HG03095 (cell line): Measurements from ENCODE around the gene CELSR1.
"Not testable (repeated sequence)": the region's sequence is repeated elsewhere in the genome, so short reads cannot be mapped to it uniquely, and the experiment has no call there.

Experiments used
- ATAC-seq: cut with Tn5 transposase; IDR thresholded peaks from one replicate; pipeline ENCODE4 v1.9.1; 2021; ENCODE audit warnings: moderate library complexity; ENCODE audit not compliant: unreplicated experiment

The CELSR1 gene

DNA sequence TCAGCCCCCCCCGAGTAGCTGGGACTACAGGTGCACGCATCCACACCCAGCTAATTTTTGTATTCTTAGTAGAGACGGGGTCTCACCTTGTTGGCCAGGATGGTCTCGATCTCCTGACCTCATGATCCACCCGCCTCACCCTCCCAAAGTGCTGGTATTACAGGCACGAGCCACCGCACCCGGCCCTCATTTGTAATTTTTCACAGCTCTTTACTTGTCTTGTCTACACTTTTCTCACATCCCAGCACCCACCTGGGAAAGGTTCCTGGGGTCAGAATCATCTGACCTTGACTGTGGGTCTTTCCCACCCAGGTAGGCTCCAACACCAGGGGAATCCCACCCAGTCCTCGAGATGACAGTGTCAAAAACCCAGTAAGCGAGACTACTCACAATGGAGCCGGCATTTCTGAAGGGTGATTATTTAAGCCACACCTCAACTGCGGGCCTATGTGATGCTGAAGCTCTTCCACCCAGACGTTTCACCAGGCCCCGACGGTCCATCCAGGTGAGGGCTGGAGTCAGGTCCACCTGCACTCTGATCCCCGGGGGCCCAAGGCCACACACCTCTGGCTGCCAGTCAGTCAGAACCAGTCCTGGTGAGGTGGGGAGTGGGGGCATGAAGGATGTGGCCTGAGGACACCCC is 23.4 kb downstream of the CELSR1 start:
- ATAC-seq: no peak

DNA sequence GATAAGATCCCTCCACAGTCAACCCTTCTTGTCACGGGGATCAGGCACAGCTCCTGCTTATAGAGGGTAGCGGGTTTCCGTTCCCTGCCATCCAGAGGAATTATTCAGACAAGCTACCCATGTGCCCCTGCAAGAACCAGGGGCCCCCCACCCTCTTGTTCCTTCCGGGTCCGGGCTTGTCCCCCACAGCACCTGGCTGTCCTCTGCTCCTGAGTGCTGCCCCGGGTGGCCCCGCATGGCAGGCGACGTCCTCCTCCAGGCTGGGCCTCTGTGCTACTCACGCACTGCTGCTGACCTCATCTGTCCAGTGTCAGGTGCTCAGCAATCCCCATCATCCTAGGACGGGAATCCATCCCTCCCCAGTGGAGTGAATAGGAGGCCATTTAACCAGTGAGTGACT is 24.7 kb downstream of the CELSR1 start:
- ATAC-seq: no peak

DNA sequence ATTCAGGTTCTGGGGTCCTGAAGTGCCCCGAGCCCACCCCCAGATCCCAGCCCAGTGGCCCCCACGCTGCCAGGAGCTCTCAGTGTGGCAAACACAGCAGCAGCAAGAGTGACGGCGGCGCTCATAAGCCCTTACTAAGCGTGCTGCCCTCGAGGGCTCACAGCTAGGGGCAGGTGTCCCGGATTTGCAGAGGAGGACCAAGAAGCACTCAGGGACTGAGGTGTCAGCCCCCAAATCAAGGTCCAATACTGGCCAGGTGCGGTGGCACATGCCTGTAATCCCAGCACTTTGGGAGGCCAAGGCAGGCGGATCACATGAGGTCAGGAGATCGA is 25.4 kb downstream of the CELSR1 start:
- ATAC-seq: no peak

DNA sequence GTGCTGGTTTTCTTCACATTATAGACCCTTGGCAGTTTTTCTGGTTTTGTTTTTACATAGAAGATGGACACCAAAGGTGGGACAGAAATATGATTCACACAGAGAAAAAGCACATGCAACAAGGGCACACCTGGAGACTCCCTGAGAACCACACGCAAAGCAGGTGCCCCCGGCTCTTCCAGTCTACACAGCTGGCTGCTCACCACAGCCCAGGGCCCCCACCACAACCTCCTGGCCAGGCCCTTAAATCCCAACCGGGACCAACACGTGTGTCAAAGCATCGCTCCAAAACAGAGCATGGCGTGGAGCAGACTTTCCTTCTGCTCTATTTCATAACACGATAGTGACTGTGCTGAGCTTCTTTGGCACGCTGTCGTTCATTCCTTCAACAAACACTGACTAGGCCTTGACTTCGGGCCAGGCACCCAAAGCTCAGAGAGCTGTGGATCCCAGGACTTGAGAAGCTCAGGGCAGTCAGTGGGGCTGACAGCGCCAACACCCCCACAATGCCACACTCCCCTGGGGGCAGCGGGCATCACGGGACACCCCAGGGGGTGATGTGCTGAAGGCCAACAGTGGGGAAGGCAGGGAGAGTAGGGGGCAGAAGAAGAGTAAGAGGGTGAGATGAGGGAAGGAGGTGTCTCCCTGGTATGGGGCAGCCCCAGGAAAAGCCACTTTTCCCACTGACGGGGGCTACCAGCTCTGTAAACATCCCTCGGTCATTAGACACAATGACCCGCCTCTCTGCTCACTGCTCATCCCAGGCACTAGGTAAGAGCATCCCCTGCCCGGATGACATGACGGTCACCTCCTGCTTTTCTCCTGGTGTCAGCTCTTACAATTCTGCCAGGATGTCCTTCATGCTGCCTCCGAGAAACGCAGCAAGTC is 26.0 kb downstream of the CELSR1 start:
- no peak for ATAC-seq

DNA sequence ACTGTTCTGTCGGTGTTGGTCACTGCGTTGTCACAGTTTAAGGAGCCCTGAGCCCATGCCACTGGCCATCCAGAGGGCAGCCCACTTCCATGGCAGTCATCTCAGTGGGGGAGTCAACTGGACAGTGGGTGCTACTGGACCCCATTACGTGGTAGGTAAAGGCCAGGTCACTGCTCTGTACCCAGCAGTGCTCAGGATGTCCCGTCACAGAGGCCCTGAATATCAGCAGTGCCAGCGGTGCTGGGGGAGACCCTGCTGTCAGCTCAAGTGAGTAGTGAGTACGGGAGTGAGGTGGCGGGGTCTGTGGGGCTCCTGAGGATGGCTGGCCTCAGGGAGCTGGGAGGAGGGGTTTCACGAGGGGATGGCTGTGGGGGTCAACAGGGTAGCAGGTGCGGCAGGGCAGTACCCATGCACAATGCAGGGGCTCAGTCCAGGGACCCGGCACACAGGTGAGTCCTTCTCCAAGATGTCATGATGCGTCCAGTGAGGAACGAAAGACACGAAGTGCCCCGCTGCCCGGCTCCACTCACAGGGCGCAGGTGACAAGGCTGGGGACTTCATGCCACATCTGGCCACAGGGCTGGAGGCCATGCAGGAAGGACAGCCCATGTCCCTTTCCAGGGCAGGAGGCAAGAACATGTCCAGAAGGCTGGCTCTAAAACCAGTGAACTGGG is 27.9 kb downstream of the CELSR1 start:
- ATAC-seq: no peak

DNA sequence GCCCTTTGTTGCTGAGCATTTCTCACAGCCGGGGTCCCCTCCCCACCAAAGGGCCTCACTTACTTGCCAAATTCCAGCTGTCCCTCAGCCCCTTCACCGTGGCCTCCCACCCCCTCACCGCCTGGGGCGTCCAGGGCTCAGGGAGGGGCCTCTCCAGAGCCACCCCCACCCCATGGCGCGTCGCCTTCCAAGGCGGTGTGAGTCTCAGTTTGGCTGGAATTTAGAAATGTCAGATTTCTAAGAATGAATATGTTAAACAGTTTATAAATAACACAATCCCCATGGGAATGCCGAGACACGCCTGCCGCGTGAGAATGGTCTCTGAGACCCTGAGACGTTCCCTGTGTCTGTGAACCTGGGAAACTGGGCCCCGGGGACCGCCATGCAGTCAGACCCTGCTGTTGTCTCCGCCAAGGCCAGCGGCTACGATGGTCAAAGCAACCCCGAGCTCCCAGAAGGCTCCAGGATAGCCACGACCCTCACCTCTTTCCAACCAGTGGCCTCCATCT is 28.9 kb downstream of the CELSR1 start:
- no peak for ATAC-seq

DNA sequence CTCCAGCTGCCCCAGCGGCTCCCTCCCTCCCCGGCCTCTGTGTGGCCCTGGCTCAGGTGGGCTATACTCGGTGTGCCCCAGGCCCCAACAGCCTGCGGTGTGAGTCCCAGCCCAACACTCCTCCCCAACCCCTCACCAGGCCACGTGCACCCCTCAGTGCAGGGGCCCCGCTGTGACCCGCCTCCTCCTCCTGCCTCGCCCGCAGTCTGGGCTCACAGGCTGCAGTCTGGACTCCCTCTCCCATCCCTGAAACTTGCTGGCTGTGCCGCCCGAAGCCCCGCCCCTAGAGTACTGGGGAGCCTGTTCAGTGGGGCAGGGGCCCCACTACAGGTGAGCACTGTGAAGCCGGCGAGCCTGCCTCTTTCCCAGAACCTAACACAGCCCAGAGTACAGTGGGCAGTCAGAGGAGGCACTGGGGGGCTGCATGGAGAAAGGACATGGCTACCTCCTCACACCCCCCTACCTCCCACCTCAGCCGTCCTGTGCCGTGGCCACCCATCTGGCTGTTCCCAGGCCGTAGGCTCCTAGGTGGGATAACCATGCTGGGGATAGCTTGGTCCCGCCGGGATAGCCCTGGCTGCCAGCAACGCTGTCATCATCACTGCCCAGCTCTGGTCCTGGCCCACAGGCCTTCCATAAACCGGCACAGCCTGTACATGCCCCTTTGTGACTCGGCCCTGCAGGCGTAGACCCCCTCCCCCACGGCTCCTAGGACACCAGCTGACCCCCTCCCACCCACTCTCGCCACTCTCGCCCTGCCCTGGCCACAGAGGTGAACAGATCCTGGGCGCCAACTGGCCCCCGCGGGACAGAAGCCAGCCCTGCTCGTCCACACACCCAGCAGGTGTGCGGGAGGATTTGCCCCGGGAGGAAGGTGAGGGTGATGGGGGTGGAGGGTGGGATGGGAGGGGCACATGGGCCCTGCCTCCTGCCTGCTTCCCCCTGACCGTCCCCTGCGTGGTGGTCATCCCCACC is 29.7 kb downstream of the CELSR1 start:
- no peak for ATAC-seq

DNA sequence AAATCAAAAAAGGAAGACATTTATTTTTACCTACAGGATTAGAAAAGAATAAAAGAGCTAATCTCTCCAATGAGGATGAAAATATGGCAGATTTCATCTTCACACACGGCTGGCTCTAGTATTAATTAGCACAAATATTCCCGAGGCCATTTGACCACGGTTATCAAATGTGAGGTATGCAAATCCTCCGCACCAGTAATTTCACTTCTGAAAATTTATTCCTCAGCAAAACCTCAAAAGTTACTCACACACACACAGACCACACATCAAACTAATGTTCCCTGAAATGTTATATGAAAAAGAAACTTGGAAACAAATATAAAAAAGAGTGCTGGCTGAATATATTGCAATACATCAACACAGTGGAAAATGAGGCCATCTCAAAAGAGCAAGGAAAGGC is 32.8 kb downstream of the CELSR1 start:
- no peak for ATAC-seq

DNA sequence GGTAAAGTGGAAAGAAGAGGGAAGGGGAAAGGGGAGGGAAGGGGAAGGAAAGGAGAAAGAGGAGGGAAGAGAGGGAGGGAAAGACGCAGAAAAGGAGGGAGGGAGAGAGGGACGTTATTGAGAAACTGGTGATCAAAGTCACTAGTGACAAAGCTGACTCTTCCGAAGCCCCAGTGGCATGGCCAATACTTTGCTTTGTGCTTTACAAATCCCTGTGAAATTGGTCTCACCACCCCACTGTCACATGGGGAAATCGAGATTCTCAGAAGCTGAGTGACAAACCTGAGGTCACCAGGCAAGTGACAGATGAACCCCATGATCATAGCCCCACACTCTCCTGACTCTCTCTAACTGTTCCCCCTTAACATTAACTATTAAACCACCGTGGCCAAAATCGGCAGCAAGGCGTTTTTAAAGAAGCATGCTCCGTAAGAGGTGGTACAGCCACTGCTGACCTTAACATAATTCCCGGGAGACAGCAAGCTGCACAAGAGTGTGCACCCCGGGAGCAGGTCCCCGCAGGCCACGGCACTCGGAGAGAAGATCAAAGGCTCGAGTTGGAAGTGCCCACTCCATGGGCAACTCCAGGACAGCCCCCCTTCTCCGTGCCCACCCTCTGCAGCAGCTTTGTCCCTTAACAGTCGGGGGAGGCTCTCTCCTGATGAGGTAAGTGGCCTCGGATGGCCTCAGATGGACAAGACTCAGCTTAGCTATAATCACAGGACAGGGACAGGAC is 34.8 kb downstream of the CELSR1 start:
- no peak for ATAC-seq

DNA sequence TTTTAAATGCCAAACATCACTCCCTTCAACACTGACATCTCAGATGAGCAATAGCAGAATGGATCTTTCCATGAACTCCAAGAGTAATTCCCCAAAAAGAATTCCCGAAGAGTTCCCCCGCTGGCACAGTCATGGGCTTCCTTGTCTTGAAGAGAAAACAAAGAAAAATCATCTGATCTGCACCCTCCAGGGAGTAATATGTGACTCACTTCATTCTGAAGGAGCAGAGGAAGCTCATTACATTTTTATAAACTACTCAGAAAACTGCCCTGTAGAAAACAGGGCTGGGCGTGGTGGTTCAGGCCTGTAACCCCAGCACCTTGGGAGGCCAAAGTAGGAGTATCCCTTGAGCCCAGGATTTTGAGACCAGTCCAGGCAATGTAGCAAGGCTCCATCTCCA is 35.7 kb downstream of the CELSR1 start:
- no peak for ATAC-seq

DNA sequence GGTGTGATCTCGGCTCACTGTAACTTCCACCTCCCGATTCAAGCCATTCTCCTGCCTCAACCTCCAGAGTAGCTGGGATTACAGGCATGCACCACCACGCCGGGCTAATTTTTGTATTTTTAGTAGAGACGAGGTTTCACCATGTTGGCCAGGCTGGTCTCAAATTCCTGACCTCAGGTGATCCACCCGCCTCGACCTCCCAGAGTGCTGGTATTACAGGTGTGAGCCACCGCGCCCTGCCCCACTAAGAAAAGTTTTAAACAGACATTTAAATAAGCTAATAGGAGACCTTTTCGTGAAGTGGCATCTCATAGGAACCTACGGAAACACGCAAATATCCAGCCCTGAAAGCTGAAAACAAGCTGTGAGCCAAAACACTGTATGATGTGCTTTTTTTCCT is 36.2 kb downstream of the CELSR1 start:
- ATAC-seq: not testable (repeated sequence)

DNA sequence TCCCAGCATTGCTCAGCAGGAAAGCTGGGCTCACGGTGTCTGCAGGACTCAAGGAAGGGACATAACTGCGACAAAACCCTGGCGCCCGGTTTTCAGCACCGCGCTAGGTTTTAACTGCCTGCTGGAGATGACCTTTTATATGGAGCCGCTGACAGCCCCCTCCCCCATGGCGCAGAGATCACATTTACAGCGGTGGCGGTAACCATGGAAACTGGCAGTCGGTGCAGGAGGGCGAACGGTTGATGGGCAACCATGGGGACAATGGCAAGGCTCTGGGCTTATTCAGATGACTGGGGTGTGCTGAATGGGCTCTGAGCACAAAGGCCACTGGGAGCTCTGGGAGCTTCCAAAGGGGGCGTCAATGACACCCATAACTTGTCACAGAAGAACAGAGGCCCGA is 37.2 kb downstream of the CELSR1 start:
- ATAC-seq: no peak

DNA sequence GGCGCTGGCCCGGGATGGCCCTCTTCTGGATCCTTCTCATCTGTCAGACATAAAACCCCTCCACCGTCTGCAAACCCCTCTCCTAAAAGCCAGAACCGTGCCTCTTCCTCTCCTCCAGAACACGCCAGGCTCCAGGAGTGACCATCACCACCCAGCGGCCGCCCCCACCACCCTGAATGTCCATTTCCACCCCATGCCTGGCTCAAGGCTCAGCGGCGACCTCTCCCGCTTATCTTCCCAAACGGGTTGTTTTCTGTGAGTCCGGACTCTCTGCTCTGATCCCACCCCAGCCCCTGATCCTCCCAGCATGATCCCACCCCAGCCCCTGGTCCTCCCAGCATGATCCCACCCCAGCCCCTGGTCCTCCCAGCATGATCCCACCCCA is 37.6 kb downstream of the CELSR1 start:
- ATAC-seq: no peak

DNA sequence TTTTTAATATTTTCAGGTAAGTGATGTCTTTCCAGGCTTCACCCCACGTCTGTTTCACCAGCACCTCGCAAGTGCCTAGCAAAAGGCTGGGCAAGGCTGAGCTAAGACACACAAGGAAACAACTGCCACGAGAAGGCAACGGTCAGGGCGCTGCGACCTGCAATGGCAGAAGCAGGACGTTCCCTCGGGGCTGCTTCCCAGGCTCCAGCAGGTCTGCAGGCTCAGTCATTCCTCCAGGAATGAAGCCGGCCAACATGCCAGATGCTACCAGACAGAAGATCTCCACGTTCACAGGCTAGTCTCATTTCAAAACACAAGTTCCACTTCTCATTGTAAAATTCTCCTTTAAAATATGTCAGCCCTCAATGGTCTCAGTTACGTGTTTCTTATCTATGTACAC is 45.5 kb downstream of the CELSR1 start:
- no peak for ATAC-seq

DNA sequence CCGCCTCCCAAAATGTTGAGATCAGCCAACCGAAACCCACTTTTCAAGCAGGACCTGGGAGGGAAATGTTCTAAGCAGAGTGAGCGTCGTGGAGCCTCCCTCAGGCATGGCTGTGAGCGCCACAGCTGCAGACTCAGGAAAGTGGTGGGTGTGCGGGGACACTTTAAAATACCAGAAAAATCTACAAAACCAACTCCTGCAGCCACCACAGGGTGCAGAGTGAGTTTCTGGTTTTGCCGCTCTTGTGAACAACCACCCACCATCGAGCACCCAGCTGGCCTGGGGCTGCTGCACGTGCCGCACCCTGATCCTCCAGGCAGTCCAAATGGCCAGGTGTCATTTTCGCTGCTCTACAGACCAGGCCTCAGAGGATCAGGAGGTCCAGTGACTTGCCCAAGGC is 46.9 kb downstream of the CELSR1 start:
- no peak for ATAC-seq

DNA sequence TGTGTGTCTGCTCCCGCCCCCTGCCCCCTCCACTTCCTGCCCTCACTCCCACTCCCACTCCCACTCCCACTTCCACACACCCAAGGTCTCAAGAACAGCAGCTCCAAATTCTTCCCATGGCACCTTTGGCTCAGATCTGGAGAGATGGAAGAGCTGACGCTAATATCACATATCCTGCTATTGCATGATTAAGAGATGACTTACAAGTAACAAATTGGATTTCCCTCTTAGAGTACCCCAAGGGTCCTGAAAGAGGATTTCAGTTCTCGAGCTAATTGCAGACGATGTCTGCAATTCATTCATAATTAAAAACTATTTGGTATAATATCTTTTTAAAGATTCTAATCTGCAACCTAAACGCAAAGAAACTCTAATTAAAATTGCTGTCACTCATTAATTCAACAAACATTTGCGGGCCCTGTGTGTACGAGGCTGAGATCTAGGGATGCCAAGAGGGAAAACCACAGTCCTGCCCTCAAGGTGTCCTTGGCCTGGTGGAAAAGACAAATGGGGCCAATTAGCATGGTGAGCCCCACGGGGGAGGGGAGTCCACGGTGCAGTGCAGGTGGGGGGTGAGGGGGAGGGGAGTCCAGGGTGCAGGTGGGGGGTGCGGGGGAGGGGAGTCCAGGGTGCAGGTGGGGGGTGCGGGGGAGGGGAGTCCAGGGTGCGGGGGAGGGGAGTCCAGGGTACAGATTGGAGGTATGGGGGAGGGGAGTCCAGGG is 50.3 kb downstream of the CELSR1 start:
- no peak for ATAC-seq

DNA sequence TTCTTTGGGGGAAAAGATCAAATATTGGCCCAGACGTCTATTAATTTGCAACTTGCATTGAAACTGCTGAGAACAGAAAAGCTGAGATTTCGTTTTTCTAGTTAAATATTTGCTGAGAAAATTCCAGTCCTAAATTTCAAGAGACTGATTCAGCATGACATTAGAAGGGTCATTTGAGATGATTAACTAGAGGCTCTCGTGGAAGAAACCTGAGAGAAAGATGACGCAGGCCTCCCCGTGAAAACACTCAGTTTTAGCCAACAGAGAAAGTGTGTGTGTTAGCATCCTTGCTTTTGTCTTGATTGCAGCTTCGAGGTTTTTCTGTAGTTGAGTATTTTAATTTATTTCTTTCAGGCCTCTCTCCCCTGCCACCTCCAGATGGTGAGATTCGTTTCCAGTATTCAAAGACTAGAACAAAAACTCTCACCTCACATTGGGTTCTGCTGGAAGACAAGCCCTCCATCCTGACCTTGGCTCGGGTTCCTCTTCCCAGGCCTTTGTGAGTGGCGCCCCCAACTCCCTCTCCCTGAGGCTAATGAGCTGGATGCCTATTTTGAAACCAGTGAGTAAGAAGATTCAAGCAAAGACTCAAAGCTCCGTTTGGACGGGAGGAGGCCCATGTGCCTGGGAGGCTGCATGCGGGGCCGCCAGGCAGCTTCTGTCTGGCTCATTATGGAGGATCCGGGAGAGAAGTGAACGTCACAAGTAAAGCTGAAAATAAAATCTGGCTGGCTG is 52.4 kb downstream of the CELSR1 start:
- no peak for ATAC-seq

DNA sequence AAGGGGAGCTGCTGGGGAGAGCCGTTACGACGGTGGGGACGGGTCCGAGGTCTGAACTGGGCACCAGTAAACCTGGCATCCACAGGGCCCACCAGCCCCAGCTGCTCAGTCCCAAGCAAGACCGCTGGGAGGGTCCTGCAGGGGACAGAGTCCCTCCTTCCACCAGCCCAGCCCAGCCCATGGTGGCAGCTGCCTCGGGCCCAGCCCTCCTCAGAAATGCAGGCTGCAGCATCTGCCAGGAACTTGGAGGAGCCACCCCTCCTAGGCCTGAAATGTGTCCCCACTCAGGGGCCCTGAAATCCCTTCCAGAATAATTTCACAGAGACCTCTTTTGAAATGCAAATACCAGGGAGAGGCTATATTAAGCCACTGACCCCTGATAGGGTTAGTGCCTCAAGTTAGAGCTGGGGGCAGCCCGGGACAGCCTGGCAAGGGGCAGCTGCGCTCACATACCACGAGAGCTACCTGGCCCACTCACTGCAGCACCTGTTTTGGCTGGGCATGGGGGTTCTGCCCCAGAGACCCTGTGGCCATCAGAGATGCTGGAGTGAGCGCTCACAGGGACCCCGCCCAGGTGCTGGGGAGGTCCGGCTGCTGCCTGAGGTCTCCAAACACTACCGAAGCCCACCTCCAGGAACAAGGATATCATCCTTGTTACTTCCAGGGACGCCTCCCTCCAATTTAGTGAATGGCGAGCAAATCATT is 53.1 kb downstream of the CELSR1 start:
- ATAC-seq: no peak
